ENCODE results near the gene MED13. TPM values are rescaled to one million over a fixed set of nuclear protein-coding genes. Genes with fewer than 3 reads are reported as not detected.

MED13 gene
- total RNA-seq, 1 experiment from 2014 or later: 96.0 TPM

GRCh38 chr17:62101090-62101489 is 36.0 kb upstream of the MED13 start (continued):
- no peak for TF ChIP-seq REST (IDR thresholded peaks at IDR 0.05; ENCODE audit: low read depth)
- TF ChIP-seq JUND (IDR thresholded peaks at IDR 0.05): no peak
- no peak for TF ChIP-seq TCF7L2 (IDR thresholded peaks at IDR 0.05; ENCODE audit: borderline replicate concordance, extremely low read depth, insufficient read depth, insufficient read length)
- no peak for TF ChIP-seq CEBPB (IDR thresholded peaks at IDR 0.05; ENCODE audit: low read depth)
- no peak for TF ChIP-seq YY1 (IDR thresholded peaks at IDR 0.05; ENCODE audit: extremely low read depth, insufficient replicate concordance, low read depth, low read length)
- TF ChIP-seq EZH2 (IDR thresholded peaks at IDR 0.05): no peak
- TF ChIP-seq POLR2AphosphoS5 (IDR thresholded peaks at IDR 0.05; ENCODE audit: low read depth, low read length): no peak
- TF ChIP-seq ZFX (IDR thresholded peaks at IDR 0.05): no peak
- TF ChIP-seq ELF1 (IDR thresholded peaks at IDR 0.05; ENCODE audit: borderline replicate concordance, low read depth): no peak
- TF ChIP-seq FOSL1 (IDR thresholded peaks at IDR 0.05; ENCODE audit: low read depth): no peak
- TF ChIP-seq ATF3 (IDR thresholded peaks at IDR 0.05): no peak
- TF ChIP-seq EZH2phosphoT487 (IDR thresholded peaks at IDR 0.05; ENCODE audit: borderline replicate concordance): no peak
- no peak for TF ChIP-seq POLR2A (IDR thresholded peaks at IDR 0.05; ENCODE audit: borderline replicate concordance, extremely low read depth, insufficient read depth, insufficient read length)
- no peak for TF ChIP-seq RAD21 (IDR thresholded peaks at IDR 0.05; ENCODE audit: low read depth)

Data from HCT116 (cell line).